Adrenal gland (tissue), 12 donors: ENCODE measurements around the gene OSM. TPM values are rescaled to one million over a fixed set of nuclear protein-coding genes. Genes with fewer than 3 reads are reported as not detected.

Source experiments
- DNase-seq, 7 donors: peaks; one replicate each; pipeline ENCODE4 v3.0.0-alpha.2; 2019 to 2020
- H3K27ac ChIP-seq, 5 donors: fragments of 200-600 bp; sonication (generic) in 4 of 5; 1 replicate in 3 of 5; 2 replicates in 2 of 5; pipeline versions ENCODE4 v1.5.1 to v1.8.0; 2016 to 2020; ENCODE audit warnings: mild to moderate bottlenecking in 1 of 5
- H3K27me3 ChIP-seq: fragments of 200-600 bp; 2 replicates; pipeline ENCODE4 v1.8.0; 2021
- H3K36me3 ChIP-seq, 2 donors: fragments of 200-600 bp; replicated peaks in 1 of 2; 1 replicate in 1 of 2; 2 replicates in 1 of 2; pipeline versions ENCODE4 v1.5.1 to v1.8.0; 2018 to 2022
- H3K4me1 ChIP-seq, 2 donors: fragments of 200-600 bp; replicated peaks in 1 of 2; 1 replicate in 1 of 2; 2 replicates in 1 of 2; pipeline versions ENCODE4 v1.5.1 to v1.8.0; 2018 to 2021
- H3K4me3 ChIP-seq, 4 donors: fragments of 200-600 bp; sonication (generic) in 3 of 4; one replicate each; pipeline ENCODE4 v1.5.1; 2016 to 2018
- H3K9me3 ChIP-seq, 3 donors: fragments of 200-600 bp; sonication (generic) in 1 of 3; replicated peaks in 1 of 3; 1 replicate in 2 of 3; 2 replicates in 1 of 3; pipeline versions ENCODE4 v1.5.1 to v1.8.0; 2016 to 2021
- POLR2A ChIP-seq, 2 donors: fragments of 450-650 bp; IDR thresholded peaks; one replicate each; pipeline ENCODE4 v1.6.1; 2017; ENCODE audit warnings: antibody characterized with exemption in 2 of 2, mild to moderate bottlenecking in 2 of 2, moderate library complexity in 1 of 2
- WGBS, 4 donors: extraction: QIAGEN DNeasy Blood & Tissue Kit in 2 of 4; methylation state at CpG; one replicate each; pipeline versions ENCODE4 v1.1.5 to v1.1.7; 2013 to 2017; 5-methylcytosine and 5-hydroxymethylcytosine counted together
- intact Hi-C, 2 donors: fragments of 100-400 bp; cut with DNase I; formaldehyde crosslinking; loops; one replicate each; pipeline versions ENCODE4 v1.14.1 to v1.15.0; 2022 to 2023
- polyA plus RNA-seq, 3 donors: library from polyadenylated mRNA; stranded (reverse); fragments of 200-250 nt in 2 of 3; fragments of 350-450 nt in 1 of 3; fragmentation: Illumina TruSeq in 1 of 3; extraction: RNeasy Lipid Tissue Mini Kit (QIAGEN cat#74804) in 1 of 3; gene quantifications; one replicate each; pipeline ENCODE4 v1.2.3, GENCODE V29; 2013 to 2014
- total RNA-seq, 9 donors: library from RNA; depleted of rRNA in 4 of 9; stranded (reverse); fragments of >200 nt in 4 of 9; fragments of 120-200 nt in 1 of 9; fragmentation: NEBNext Ultra II Directional in 1 of 9; extraction: Animal tissue kit (Norgen Biotek cat#: 25700) in 1 of 9; gene quantifications; one replicate each; pipeline versions ENCODE4 v1.1.0 to v1.2.4, GENCODE V29; 2013 to 2023
- TF ChIP-seq, protein P1 (sequence below), 6 experiments: fragments of 450-650 bp in 4 of 6; fragments of 200-600 bp in 2 of 6; sonication (generic) in 1 of 6; IDR thresholded peaks; 1 replicate in 5 of 6; 2 replicates in 1 of 6; pipeline versions ENCODE4 v1.5.1 to v1.8.0; 2016 to 2021; ENCODE audit warnings: antibody characterized with exemption in 6 of 6, mild to moderate bottlenecking in 2 of 6, moderate library complexity in 1 of 6
- donor health status: healthy with polysubstance abuse.
- donor health status: Bipolar disorder and iron deficiency.
- donor health status: DM: yes; HTN: yes; CAD: no.
- donor health status: DM: no; HTN: no; CAD: no.
- donor health status: DM: no; HTN: no; CAD: no.
- donor health status: DM: yes; HTN: yes; CAD: no.

OSM gene
- total and polyA plus RNA-seq, 12 donors = 0.44 to 8.1 (median 1.5) TPM; not detected in 1

DNA sequence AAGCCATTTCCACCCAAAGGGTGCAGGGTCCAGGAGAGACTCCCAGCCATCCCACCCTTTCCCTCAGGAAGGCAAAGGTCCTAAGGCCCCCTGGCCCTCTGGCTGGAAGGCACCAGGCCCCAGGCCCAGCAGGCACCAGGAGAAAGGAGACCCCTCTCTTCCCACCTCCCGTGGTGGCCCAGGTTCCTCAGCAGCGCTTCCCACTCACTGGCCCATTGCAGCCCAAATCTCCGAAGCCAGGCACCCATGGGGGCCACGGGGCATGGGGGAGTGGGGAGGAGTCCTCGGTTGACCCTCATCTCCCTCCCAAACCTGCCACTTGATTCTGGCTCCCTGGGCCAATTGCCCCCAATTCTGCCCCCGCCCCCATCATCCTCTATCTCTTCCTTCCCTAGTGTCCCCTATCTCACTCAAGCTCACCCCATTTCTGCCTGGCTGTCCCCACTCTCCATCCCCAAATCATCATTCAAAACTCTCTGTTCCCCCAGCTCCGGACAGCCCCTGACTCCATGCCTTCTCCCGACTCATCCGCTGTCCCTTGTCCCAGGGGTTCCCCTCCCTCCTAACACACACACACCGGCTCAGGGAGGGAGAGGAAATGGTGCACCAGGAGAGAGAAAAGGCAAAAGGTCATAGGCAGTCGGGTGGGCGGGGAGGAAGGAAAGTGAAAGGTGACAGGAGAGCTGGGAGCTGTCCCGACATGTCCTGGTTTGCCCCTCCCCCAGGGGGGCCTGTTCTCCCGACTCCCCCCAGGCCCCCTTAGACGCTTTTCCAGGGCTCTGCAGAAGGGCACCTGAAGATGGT is 21.3 kb downstream of the OSM start:
- no peaks in the 10 kb centered on the region for H3K27me3 ChIP-seq
- TF ChIP-seq POLR2A (IDR thresholded peaks at IDR 0.05) = no peak
- TF ChIP-seq, protein P1, sequence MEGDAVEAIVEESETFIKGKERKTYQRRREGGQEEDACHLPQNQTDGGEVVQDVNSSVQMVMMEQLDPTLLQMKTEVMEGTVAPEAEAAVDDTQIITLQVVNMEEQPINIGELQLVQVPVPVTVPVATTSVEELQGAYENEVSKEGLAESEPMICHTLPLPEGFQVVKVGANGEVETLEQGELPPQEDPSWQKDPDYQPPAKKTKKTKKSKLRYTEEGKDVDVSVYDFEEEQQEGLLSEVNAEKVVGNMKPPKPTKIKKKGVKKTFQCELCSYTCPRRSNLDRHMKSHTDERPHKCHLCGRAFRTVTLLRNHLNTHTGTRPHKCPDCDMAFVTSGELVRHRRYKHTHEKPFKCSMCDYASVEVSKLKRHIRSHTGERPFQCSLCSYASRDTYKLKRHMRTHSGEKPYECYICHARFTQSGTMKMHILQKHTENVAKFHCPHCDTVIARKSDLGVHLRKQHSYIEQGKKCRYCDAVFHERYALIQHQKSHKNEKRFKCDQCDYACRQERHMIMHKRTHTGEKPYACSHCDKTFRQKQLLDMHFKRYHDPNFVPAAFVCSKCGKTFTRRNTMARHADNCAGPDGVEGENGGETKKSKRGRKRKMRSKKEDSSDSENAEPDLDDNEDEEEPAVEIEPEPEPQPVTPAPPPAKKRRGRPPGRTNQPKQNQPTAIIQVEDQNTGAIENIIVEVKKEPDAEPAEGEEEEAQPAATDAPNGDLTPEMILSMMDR (IDR thresholded peaks at IDR 0.05) = no peak
- WGBS, 4 donors = 59 to 65% (median 61%) methylated on average over 13 to 15 of the region's 15 CpGs
- H3K27ac ChIP-seq = no peak overlapping the region
- H3K9me3 ChIP-seq = no peaks in the 10 kb centered on the region
- H3K36me3 ChIP-seq = no peaks in the 10 kb centered on the region
- intact Hi-C loops = no loop called here
- H3K4me3 ChIP-seq = peak overlapping the region in 2 of 4 donors; percentile 7 to 61
- no peak for DNase-seq
- peaks cover 8 to 16% of the 10 kb centered on the region in 2 donors for H3K4me1 ChIP-seq

DNA sequence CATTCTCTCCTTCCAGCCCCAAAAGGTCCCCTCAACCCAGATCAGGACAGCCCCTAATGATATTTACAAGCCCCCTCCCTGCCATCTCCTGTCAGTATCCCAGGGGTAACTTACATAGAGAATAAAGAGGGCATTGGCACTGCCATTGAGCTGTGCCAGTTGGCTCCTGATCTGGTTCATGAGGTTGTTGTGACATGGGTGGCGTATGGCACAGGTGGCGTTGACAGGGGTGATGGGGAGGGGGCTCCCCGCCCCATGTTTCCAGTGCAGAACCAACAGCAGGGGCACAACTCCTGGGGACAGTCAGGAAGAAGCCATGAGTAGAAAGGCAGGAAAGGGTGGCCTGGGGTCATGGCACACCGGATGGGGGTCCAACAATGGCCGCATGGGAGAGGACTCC is 22.0 kb downstream of the OSM start:
- intact Hi-C loops = no loop called here
- H3K9me3 ChIP-seq = no peaks in the 10 kb centered on the region
- no peak overlapping the region for H3K4me3 ChIP-seq
- H3K36me3 ChIP-seq = no peaks in the 10 kb centered on the region
- 88 to 96% (median 94%) methylated on average over 5 of the region's 5 CpGs for WGBS, 4 donors
- no peak for DNase-seq
- no peaks in the 10 kb centered on the region for H3K27me3 ChIP-seq
- H3K27ac ChIP-seq = no peak overlapping the region
- TF ChIP-seq, protein P1 (IDR thresholded peaks at IDR 0.05) = no peak
- no peak for TF ChIP-seq POLR2A (IDR thresholded peaks at IDR 0.05)
- peaks cover 8 to 16% of the 10 kb centered on the region in 2 donors for H3K4me1 ChIP-seq

DNA sequence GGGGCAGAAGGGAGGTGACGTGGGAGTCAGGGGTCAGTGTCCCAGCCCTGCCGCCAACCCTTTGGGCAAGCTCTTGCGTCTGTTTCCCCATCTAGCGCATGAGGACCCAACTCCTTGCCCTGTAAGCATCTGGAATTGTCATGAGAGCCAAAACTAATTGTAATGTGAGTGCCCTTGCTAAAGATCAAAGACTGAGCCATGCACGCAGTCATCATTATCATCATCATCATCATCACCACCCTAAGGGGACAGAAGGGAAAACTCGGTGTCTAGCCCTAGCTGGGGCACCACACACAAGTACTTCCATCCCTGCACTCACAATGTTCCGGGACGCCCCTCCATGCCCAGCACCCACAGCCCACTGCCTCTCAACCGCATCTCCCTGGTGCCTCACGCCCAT is 22.6 kb downstream of the OSM start:
- Histone ChIP-seq H3K27me3 (no peaks in the 10 kb centered on the region), H3K27ac (no peak overlapping the region), H3K36me3 (no peaks in the 10 kb centered on the region), H3K9me3 (no peaks in the 10 kb centered on the region), H3K4me3 (no peak overlapping the region), H3K4me1 (peaks cover 8 to 16% of the 10 kb centered on the region in 2 donors)
- 94 to 97% (median 95%) methylated on average over 9 to 10 of the region's 10 CpGs for WGBS, 4 donors
- TF ChIP-seq, protein P1 (IDR thresholded peaks at IDR 0.05) = no peak
- no peak for TF ChIP-seq POLR2A (IDR thresholded peaks at IDR 0.05)
- no peak for DNase-seq
- intact Hi-C loops = no loop called here

DNA sequence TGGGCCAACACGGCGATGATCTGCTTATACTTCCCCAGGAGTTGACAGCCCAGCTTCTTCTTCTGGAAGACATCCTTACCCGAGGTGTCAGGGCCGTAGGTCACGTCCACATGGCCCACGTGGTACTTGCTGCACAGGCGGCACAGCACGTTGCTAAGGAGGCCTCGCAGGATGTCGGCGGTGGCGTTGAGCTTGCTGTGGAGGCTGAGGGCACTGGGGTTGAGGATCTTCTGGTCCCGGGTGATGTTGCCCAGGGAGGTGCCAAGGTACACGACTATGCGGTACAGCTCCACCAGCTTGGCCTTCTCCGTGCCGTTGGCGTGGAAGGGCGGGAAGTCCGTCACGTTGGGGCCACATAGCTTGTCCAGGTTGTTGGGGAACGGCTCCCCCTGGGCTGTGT is 23.0 kb downstream of the OSM start:
- H3K36me3 ChIP-seq = no peaks in the 10 kb centered on the region
- intact Hi-C loops = no loop called here
- no peak for DNase-seq
- no peaks in the 10 kb centered on the region for H3K27me3 ChIP-seq
- no peak overlapping the region for H3K4me3 ChIP-seq
- TF ChIP-seq, protein P1 (IDR thresholded peaks at IDR 0.05) = no peak
- no peak for TF ChIP-seq POLR2A (IDR thresholded peaks at IDR 0.05)
- H3K9me3 ChIP-seq = no peaks in the 10 kb centered on the region
- no peak overlapping the region for H3K27ac ChIP-seq
- peaks cover 9 to 16% of the 10 kb centered on the region in 2 donors for H3K4me1 ChIP-seq
- whole genome bisulfite sequencing, 4 donors = 95 to 97% (median 96%) methylated on average over 15 to 22 of the region's 22 CpGs
